ENCODE results near the gene SIN3B.

The SIN3B gene

DNA sequence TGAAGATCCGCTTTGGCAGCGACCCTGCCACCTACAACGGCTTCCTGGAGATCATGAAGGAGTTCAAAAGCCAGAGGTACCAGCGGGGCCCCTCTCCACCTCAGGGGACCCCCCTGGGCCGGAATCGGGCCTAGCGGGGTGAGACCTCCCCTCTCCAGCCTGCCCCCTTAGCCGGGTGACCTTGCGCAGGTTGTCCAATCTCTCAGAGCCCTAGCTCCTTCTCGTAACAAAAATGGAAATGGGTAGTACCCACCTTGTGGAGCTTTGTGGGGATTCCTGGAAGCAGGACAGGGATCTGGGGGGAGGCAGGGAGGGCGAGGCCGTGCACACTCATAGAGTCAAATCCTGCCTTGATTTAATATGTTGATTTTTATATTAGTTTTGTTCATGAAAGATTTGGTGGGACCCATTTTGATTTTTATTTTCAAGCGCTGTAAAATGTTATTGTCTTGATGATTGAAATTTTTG, 658 bp downstream of the SIN3B start:
- no peak for DNase-seq

DNA sequence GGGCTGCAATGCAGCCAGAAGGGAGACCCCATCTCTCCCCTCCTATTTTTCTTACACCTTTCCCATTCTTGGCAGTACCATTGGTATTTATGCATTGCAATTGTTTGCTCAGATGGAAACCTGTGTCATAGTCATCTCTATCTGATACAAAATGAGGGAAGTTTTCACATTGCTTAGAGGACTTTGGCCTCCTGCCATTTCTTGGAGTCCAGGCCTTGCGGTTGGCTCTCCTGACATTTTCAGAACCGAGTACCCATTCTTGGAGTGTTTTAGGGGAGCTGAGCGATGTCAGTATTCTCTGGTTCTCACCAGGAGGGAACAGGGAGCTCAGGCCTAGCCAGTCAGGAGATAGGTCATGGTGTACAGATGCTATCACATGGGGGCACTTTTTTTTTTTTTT, 1.5 kb downstream of the SIN3B start:
- no peak for DNase-seq

DNA sequence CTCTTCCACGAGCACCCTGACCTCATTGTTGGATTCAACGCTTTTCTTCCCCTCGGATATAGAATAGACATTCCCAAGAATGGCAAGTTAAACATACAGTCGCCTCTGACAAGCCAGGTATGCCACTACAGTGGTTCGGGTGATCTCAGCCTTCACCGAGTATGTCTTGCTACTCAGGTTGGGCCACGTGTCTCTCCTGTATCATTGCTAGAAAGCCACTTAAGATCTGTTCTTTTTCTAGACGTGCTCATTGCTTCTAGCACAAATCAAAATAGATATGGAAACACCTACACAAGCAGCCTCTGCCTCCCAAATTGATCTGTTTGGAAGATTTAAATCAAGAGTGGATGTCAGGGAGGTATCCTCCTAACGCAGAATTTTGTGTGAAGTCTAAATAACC, 2.3 kb downstream of the SIN3B start:
- DNase-seq = no peak

DNA sequence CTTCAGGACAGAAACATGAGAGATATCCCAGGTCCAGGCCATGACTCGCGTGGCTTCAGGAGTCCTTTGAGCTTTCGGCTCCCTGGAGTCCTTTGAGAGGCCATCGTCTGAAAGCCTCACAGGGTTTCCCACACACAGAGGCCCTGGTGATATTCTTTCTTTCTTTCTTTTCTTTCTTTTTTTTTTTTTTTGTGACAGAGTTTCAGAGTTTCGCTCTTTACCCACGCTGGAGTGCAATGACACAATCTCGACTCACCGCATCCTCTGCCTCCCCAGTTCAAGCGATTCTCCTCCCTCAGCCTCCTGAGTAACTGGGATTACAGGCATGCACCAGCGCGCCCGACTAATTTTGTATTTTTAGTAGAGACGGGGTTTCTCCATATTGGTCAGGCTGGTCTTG, 5.5 kb downstream of the SIN3B start:
- no peak for DNase-seq

DNA sequence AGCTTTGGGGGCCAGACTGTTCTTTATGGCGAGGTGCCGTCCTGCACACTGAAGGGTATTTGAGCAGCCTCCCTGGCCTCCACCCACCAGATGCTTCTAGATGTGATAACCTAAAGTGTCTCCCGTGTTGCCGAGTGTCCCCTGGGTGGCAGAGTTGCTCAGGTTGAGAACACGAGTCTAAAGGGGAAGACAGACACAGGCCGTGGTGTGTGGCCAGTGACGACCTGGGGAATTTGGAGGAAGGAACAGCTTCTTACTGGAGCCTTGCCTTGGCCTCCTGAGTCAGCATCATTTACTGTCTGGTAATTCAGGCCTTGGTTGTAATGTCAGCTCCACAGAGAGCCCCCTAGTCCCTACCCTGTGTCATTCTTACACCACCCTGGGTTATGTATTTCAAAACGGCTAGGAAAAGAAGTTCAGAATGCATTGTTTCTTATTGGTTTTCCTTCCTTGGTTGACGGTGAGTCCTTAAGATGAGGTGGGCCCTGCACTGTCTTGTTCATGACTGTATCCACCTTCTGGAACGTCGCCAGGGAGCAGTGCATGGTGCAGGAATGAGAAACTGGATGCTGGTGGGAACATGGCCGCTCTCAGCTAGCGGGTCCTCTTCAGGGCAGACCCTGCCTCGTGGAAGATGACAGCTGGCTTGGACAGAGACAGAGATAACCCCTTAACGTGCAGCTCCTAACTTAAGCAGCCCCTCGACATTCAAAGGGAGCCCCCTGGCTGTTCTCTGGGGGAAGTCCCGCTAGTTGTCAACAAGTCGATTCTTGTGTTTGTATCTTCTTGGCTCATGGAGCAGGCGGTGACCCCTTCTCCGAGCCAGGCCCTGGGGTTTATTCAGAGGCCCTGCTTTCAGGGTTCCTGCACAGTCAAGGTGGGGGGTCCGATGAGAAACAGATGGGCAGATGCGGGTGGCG, 7.2 kb downstream of the SIN3B start:
- DNase-seq = no peak

DNA sequence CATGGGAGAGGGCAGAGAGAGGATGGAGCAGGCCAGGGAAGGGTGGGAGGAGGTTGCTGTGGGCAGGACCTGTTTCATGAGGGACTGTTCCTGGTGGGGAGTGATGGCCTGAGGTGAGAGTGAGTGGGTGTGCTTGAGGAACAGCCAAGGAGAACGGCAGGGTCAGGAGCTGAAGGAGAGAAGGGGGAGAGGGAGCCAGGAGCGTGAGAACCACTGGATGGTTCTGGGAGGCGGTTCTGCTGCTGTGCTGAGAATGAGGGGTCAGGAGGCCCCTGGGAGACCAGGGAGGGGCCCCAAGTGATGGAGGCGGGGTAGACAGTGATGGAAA, 7.8 kb downstream of the SIN3B start:
- no peak for DNase-seq

DNA sequence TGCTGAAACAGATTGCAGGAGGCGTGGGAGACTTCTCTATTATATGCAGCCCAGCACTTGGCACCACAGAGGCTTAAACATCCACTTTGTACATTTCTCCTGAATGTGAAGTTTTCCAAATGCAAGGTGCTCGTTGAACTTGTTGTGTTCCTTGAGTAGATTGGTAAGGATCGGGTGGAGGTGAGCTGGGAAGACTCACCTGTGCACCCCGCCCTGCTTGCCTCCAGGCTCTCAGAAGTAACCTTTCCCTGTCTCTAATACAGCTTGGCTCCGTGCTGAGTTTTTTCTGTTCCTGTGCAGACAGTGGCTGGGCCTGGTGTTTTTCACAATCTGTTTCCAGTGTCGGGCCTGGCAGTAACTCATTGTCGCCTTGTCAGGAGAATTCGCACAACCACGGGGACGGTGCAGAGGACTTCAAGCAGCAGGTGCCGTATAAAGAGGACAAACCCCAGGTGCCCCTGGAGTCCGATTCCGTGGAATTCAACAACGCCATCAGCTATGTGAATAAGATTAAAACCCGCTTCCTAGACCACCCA, 12.3 kb downstream of the SIN3B start:
- no peak for DNase-seq

DNA sequence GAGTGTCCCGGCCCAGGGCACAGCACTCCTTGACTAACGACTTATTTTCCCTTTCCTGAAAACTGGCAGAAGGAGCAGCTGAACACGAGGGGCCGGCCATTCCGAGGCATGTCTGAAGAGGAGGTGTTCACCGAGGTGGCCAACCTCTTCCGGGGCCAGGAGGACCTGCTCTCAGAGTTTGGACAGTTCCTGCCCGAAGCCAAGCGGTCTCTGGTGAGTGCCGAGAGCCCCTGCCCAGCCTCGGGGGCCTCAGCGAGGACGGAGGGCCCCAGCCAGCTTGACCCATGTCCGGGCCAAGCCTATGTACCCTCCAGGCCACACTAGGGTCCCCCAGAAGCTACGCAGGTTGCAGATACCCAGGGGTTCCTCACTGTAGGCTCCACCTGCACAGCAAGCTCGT, 17.7 kb downstream of the SIN3B start:
- DNase-seq = no peak

DNA sequence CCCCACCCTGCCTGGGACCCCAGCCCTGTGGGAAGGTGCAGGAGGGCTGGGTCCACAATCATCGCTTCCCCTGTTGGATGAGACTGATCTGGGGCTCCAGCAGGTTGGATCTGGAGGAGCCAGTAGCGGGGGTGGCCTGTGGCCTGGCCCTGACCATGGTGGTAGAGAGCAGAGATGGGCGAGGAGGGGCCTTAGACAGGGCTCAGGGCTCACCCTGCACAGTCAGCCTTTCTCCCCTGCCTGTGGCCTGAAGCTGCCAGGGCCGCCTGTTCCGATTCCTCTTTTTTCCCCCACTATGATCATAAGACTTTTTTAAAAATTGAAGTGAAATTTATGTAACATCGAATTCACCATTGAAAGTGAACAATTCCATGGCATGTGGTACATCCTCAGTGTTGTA, 18.2 kb downstream of the SIN3B start:
- DNase-seq = no peak

DNA sequence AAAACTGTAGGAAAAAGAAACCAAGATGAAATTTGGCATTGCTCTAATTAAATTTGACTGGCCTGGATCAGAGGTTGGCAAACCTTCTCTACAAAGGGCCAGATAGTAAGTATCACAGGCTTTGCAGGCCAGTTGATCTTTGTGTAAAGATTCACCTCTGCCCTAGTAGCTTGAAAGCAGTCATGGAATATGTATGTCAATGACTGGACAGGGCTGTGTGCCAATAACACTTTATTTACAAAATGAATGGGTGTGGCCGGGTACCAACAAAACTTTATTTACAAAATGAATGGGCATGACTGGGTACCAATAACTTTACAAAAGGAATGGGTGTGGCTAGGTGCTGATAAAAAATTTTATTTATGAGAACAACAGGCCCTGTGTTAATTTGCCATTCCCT, 20.0 kb downstream of the SIN3B start:
- DNase-seq = no peak

DNA sequence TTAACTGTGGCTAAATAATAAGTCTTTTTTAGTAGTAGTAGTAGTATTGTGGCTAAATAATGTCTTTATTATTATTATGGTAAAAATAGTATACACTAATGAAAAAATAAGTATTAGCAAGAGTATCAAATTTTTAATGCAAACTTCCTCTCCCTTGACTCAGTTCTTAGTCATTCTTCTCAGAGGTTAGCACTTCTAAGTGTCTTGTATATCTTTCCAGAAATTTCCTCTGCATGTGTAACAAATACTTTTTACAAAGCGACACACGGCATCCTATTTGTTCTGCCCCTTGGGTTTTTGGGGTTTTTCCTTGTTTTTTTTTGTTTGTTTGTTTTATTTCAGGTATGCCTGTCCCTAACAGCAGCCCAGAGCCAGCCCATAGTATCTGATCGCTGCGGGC, 20.9 kb downstream of the SIN3B start:
- DNase-seq = no peak

DNA sequence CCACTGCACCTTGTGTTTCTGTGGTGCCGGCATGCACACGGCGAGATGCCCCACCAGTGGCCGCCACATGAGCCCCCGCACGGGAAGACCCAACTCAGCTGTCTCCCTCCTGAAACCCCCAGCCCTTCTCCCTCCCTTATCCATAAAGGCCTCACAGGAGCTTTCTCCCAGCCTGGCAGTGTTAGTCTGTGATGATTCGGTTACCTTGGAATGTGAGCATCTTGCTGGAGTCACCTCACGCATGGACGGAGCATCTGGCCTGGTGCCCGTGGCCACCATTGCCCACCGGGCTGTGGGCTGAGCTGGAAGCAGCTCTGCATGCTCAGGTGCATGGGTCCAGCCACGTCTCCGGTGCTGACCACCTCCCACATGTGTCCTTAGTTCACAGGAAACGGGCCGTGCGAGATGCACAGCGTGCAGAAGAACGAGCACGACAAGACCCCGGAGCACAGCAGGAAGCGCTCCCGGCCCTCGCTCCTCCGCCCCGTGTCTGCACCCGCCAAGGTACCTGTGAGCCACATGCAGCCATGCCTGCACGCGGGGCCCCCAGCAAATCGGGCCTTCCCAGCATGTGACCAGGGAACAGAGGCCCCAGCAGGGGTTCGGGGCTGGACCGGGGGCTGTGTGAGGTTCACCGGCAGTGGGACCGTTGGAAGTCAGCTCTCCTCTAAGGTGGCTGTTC, 22.0 kb downstream of the SIN3B start:
- no peak for DNase-seq

DNA sequence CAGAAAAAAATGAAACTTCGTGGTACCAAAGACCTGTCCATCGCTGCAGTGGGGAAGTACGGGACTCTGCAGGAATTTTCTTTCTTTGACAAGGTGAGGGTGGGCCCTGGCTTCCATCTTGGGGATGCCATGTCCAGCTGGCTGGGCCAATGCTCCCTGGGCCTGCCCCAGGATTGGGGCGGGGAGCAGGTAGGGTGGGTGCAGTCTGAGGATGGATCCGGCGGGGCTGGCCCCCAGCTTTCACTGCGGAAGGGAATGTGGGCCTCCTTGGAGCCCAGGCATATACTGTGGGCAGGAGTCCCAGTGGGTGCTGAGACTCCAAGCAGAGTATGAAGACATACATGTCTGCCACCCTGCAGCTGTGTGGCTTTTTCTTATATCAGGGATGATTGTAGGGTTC, 23.9 kb downstream of the SIN3B start:
- no peak for DNase-seq

DNA sequence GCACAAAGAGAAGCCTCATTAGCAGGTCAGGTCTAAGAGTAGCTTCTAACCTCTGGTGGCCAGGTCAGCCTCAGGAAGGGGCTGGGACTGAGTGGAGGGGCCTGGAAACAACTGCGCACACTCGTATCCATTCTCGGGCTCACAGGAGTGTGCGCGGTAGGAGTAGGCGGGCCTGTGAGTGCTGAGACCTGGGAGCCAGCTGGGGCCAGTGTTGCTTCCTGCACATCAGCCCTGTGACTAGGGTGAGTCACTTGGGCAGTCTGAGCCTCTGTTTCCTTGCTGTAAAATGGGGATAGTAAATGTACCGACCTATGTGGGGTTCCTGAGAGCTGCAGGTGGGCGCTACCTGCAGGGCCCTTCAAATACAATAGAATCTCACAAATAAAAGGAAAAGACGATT, 26.9 kb downstream of the SIN3B start:
- no peak for DNase-seq

DNA sequence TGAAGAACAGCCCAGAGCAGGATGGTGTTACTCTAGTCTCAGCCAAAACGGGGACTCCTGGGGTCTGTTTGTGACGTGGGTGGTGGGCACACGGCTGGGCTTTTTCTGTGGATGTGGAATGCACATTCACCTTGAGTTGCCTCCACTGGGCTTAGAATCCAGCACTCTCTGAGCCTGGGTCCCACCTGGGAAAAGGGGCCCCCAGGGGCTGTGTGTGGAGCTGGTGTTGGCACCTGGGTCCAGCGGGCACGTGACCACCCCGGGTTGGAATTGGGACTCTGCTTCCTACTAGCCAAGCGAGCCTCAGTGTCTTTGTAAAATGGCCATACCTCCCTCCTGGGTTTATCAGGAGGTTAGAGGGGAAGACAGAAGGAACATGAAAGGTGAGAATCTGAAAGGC, 30.4 kb downstream of the SIN3B start:
- DNase-seq = no peak

DNA sequence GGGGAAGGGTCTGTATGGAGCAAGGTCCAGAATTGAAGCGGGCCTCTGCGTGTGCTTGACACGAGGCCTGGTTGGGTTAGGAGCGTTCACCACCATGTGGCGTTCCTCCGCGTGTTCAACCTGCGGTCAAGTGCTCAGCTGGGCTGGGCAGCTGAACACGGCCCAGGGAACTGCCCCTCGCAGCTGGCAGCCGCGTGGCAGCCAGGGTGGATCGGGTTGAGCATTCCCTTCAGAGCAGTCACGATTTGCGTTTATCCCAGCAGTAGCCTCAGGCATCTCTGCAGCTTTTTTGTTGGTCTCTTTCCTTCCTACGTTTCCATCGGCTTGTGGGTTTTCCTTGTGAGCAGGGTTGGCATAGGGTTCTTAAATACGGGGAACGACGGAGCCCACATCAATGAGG, 30.9 kb downstream of the SIN3B start:
- no peak for DNase-seq

DNA sequence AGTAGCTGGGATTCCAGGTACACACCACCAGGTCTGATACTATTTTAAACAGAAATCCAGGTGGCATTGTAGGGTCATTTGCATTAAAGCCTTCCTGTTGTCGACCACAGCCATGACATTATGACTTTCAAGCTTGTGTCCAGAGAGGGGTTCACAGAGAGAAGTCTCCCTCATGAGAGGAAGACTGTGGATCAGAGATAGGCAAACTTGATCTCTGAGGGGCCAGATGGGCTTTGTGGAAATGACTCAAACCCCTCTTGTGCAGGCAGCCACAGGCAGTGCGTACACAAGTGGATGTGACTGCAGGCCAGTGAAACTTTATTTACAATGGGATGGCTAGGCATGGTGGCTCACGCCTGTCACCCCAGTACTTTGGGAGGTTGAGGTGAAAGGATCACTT, 31.8 kb downstream of the SIN3B start:
- DNase-seq = no peak

DNA sequence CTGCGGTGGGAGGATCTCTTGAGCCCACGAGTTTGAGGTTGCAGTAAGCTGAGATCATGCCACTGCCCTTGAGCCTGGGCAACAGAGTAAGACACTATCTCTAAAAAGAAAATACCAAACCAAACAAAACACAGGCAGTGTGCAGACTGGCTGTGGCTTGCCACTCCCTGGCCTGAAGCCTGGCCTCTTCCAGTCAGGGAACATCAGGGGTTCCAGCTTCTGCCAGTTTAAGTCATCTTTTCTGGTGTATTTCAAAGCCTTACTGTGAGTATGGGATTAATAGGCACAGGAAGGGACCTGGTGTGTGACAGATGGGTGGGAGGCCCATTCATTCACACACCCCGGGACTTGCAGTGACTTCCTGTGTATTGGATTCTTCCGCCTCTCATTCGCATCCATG, 32.6 kb downstream of the SIN3B start:
- DNase-seq = no peak

DNA sequence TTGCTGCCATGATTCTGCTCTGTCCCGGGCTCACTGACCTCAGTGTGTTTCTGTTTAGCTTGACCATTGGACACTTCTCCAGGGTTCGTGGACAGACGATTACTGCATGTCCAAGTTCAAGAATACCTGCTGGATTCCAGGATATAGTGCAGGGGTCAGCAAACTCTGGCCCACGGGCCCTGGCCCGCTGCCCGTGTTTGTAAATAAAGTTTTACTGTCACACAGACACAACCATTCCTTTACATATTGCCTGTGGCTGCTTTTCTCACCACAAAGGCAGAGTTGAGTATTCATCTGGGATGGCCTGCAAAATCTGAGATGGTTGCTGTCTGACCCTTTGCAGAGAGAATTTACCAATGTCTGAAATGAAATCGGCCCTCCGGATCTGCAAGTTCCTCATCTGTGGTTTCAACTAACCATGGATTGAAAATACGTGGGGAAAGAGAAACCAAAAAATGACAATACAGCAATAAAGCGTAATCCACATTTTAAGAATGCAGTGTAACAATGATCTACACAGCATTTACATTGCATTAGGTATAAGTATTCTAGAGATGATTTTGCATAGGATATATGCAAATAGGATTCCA, 33.7 kb downstream of the SIN3B start:
- no peak for DNase-seq

DNA sequence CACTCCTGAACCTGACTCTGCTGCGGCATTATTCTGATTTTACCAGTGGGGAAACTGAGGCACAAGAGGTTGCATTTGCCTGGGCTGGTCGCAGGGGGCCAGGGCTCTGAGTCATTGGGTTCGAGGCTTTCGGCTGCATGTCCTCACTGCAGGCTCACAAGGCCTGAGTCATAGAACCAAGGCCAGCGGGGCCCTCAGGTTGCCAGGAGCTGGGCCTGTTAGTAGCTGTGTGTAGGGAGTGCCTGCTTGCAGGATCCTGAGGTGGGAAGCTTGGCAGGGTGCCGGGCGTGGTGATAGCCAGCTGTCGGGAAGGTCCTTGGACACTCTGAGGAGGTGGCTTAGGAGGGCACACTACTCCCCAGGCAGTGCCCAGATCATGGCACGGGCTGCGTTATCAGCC, 38.0 kb downstream of the SIN3B start:
- DNase-seq = no peak

DNA sequence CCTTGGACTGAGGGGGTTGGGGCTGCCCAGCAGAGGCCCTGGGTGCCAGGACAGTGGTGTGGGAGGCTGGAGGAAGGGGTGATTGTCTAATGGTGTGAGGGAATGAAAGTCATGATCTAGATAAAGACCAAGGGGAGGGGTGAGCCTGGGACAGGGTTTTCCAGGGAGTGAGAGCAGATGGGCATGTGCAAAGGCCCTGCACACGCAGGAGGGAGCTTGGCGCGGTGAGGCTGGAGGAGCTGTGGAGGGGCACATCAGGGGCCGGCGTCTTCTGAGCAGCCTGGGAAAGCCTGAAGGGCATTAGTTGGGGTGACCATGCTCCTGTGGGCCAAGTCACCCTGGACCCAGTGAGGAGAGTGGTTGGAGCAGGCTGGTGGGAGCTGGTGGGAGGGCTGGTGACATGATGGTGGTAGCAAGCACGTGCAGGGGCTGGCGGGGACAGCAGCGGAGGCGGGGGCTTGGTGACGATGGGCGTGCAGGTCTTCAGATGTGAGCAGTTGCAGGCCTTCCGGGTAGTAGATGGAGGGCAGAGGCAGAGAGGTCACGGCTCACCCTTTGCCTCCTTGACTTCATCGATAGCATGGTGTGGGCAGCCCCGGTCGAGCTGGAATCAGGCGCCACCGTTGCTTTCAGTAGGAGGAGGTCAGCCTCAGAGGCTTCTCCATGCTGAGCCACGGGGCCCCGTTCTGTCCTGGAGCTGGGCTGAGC, 39.4 kb downstream of the SIN3B start:
- DNase-seq = no peak

DNA sequence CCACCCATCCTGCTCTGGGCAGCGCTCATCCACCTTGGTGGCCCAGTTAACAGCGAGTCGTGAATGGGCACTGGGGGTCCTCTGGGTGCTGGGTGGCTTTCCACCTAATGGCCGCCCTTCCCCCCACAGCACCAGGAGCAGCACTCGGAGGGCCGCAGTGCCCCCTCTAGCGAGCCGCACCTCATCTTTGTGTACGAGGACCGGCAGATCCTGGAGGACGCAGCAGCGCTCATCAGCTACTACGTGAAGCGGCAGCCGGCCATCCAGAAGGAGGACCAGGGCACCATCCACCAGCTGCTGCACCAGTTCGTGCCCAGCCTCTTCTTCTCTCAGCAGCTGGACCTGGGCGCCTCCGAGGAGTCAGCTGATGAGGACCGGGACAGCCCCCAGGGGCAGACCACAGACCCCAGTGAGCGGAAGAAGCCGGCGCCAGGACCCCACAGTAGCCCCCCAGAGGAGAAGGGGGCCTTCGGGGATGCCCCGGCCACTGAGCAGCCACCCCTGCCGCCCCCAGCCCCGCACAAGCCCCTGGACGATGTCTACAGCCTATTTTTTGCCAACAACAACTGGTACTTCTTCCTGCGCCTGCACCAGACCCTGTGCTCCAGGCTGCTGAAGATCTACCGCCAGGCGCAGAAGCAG, 40.3 kb downstream of the SIN3B start:
- no peak for DNase-seq

DNA sequence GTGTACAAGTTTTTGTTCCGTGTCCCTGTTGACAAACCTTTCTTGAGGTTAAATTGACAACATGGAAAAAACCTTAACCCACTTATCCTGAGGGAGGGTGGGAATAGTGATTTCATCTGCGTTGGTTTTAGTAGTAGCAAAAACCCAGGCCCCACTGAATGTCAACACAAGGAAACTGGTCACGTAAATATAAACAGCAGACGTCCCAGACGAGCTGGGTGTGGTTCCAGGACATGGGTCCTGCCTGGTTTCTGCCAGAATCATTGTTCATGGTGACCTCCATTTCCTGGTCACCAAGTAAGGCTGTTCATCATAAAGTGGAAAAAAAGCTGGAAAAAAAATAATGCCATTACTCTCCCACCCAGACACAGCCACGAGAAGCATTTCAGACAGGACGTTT, 42.7 kb downstream of the SIN3B start:
- no peak for DNase-seq
